GM12878 (cell line): ENCODE measurements around the gene MTMR3. TPM values are rescaled to one million over a fixed set of nuclear protein-coding genes. Genes with fewer than 3 reads are reported as not detected.

Experiments
- ATAC-seq: fragments of 200-7000 bp; cut with Tn5 transposase; 3 replicates; pipeline ENCODE4 v1.9.1; 2020; ENCODE audit warnings: mild to moderate bottlenecking, moderate library complexity
- BruUV-seq: library from RNA; stranded (reverse); fragments of 400-500 nt; replicated peaks from 2 replicates; lab custom pipeline; 2021; lab: Mats Ljungman, UMichigan
- CTCF ChIA-PET: fragments of 300-600 bp; sonication (Branson Sonifier 250); formaldehyde crosslinking; extraction: SDS; loops from one replicate; lab custom pipeline; 2021; ENCODE audit warnings: inconsistent platforms; lab: Yijun Ruan, JAX
- POLR2A ChIA-PET: fragments of 350-600 bp; formaldehyde crosslinking; extraction: SDS; loops from one replicate; lab custom pipeline; 2021; ENCODE audit warnings: inconsistent platforms; lab: Charles Lee
- RAD21 ChIA-PET: fragments of 300-600 bp; sonication (Branson Sonifier 250); formaldehyde crosslinking; loops from one replicate; lab custom pipeline; 2023; ENCODE audit warnings: antibody characterized with exemption; ENCODE audit not compliant: unreplicated experiment; lab: Charles Lee
- SMC1A ChIA-PET: fragments of 300-600 bp; sonication (Branson Sonifier 250); formaldehyde crosslinking; loops from one replicate; lab custom pipeline; 2023; ENCODE audit not compliant: unreplicated experiment, uncharacterized antibody; lab: Charles Lee
- DNase-seq: peaks from one replicate; pipeline ENCODE4 v3.0.0-alpha.2; 2011; ENCODE audit warnings: low read depth, low spot score
- FAIRE-seq: peaks from 3 replicates; lab custom pipeline; 2011; peaks lifted over from hg19 to GRCh38; lab: Jason Lieb, UNC
- H2AFZ ChIP-seq: 2 replicates; pipeline ENCODE4 v1.6.0; 2011; ENCODE audit warnings: low read depth, low read length, control low read depth; ENCODE audit not compliant: control insufficient read depth
- H3K27ac ChIP-seq: 2 replicates; pipeline ENCODE4 v1.5.1; 2011; ENCODE audit warnings: control low read depth; ENCODE audit not compliant: control insufficient read depth, insufficient read depth
- H3K27me3 ChIP-seq, 2 experiments: replicated peaks in 1 of 2; 2 replicates each; pipeline versions ENCODE4 v1.6.0 to v1.6.1; 2011; ENCODE audit warnings: low read length in 1 of 2; ENCODE audit not compliant: control insufficient read depth in 2 of 2, insufficient read depth in 2 of 2
- H3K36me3 ChIP-seq, 2 experiments: 2 replicates each; pipeline ENCODE4 v1.5.1; 2011; ENCODE audit warnings: low read length in 1 of 2; ENCODE audit not compliant: control insufficient read depth in 2 of 2, insufficient read depth in 2 of 2
- H3K4me1 ChIP-seq: 2 replicates; pipeline ENCODE4 v1.6.1; 2011; ENCODE audit warnings: mild to moderate bottlenecking, low read length, moderate library complexity, mixed read lengths; ENCODE audit not compliant: control insufficient read depth, insufficient read depth
- H3K4me2 ChIP-seq: 2 replicates; pipeline ENCODE4 v1.6.0; 2011; ENCODE audit warnings: control low read depth; ENCODE audit not compliant: control insufficient read depth, insufficient read depth
- H3K4me3 ChIP-seq: fragments of 200-600 bp; sonication (generic); 2 replicates; pipeline ENCODE4 v1.5.1; 2016
- H3K79me2 ChIP-seq: 2 replicates; pipeline ENCODE4 v1.6.0; 2011; ENCODE audit warnings: low read length; ENCODE audit not compliant: control insufficient read depth, insufficient read depth
- H3K9ac ChIP-seq: 2 replicates; pipeline ENCODE4 v1.8.0; 2011; ENCODE audit warnings: low read length, control low read depth, mixed read lengths; ENCODE audit not compliant: control insufficient read depth, insufficient read depth
- H3K9me3 ChIP-seq: replicated peaks from 3 replicates; pipeline ENCODE4 v1.5.1; 2011; ENCODE audit warnings: mild to moderate bottlenecking, low read length; ENCODE audit not compliant: control insufficient read depth, insufficient read depth
- H4K20me1 ChIP-seq: 2 replicates; pipeline ENCODE4 v1.6.0; 2011; ENCODE audit not compliant: control insufficient read depth, insufficient read depth
- BCL11A ChIP-seq: IDR thresholded peaks from 2 replicates; pipeline ENCODE4 v1.6.1; 2011; ENCODE audit warnings: low read depth, low read length
- BHLHE40 ChIP-seq, 2 experiments: fragments of 450-650 bp in 1 of 2; IDR thresholded peaks; 2 replicates each; pipeline ENCODE4 v1.6.1; 2011 to 2017; ENCODE audit warnings: low read depth in 2 of 2, borderline replicate concordance in 1 of 2, improper control_type of control experiment in 1 of 2, low read length in 1 of 2, mild to moderate bottlenecking in 1 of 2
- CREM ChIP-seq: IDR thresholded peaks from 2 replicates; pipeline ENCODE4 v1.6.1; 2014; ENCODE audit warnings: antibody characterized with exemption, low read depth
- ESRRA ChIP-seq: IDR thresholded peaks from 2 replicates; pipeline ENCODE4 v1.6.1; 2012; ENCODE audit warnings: mild to moderate bottlenecking, low read length, improper control_type of control experiment
- FOXM1 ChIP-seq: IDR thresholded peaks from 2 replicates; pipeline ENCODE4 v1.6.1; 2012; ENCODE audit warnings: low read depth, mild to moderate bottlenecking, inconsistent platforms, low read length, moderate library complexity
- LARP7 ChIP-seq: fragments of 450-650 bp; IDR thresholded peaks from 2 replicates; pipeline ENCODE4 v1.6.1; 2017; ENCODE audit warnings: mild to moderate bottlenecking
- NFYA ChIP-seq: IDR thresholded peaks from 2 replicates; pipeline ENCODE4 v1.6.1; 2011; ENCODE audit warnings: low read depth, mild to moderate bottlenecking, low read length, improper control_type of control experiment, borderline replicate concordance
- NKRF ChIP-seq: fragments of 450-650 bp; conservative IDR thresholded peaks from 2 replicates; pipeline ENCODE4 v1.6.1; 2017; ENCODE audit warnings: mild to moderate bottlenecking, moderate library complexity
- POLR2A ChIP-seq: IDR thresholded peaks from 2 replicates; pipeline ENCODE4 v1.6.1; 2011; ENCODE audit warnings: low read depth, mild to moderate bottlenecking, low read length
- REST ChIP-seq: IDR thresholded peaks from 2 replicates; pipeline ENCODE4 v1.6.1; 2012; ENCODE audit warnings: mild to moderate bottlenecking, low read depth, low read length
- SMARCA5 ChIP-seq: fragments of 450-650 bp; IDR thresholded peaks from 2 replicates; pipeline ENCODE4 v1.6.1; 2017; ENCODE audit warnings: mild to moderate bottlenecking
- SREBF1 ChIP-seq: IDR thresholded peaks from 2 replicates; pipeline ENCODE4 v1.6.1; 2012; ENCODE audit warnings: mild to moderate bottlenecking, low read length
- SREBF2 ChIP-seq: IDR thresholded peaks from 2 replicates; pipeline ENCODE4 v1.6.1; 2012; ENCODE audit warnings: mild to moderate bottlenecking, low read length
- WGBS: methylation state at CpG from one replicate; pipeline ENCODE4 v1.1.6; 2016; ENCODE audit warnings: low lambda C conversion rate; ENCODE audit not compliant: insufficient replicate concordance, insufficient coverage; ENCODE audit errors: missing lambda C conversion rate; 5-methylcytosine and 5-hydroxymethylcytosine counted together
- in situ Hi-C: fragments of 300-500 bp; cut with MboI; formaldehyde crosslinking; loops from 9 replicates; pipeline ENCODE4 v1.14.3; 2018; ENCODE audit warnings: mixed read lengths
- intact Hi-C: fragments of 100-400 bp; cut with micrococcal nuclease; formaldehyde crosslinking; loops from one replicate; pipeline ENCODE4 v1.14.2; 2022; ENCODE audit not compliant: unreplicated experiment
- polyA plus RNA-seq, 11 experiments: library from polyadenylated mRNA; depleted of rRNA in 4 of 11; unstranded in 6 of 11; stranded (reverse) in 5 of 11; fragments of >200 nt; fragmentation: Nextera tagmentation in 4 of 11; fragmentation: Illumina TruSeq in 1 of 11; extraction: Ambion mirVana in 4 of 11; extraction: Trizol in 1 of 11; gene quantifications; 1 replicate in 1 of 11; 2 replicates in 10 of 11; pipeline versions ENCODE4 v1.2.1 to v1.2.3, GENCODE V29; 2011 to 2016; ENCODE audit warnings: inconsistent platforms in 2 of 11, missing spikeins in 2 of 11, low read depth in 1 of 11
- total RNA-seq, 4 experiments: library from RNA; depleted of rRNA in 3 of 4; stranded (reverse); fragments of >200 nt in 3 of 4; fragmentation: Illumina TruSeq in 1 of 4; extraction: Trizol in 1 of 4; gene quantifications; 2 replicates each; pipeline versions ENCODE4 v1.2.1 to v1.2.3, GENCODE V29; 2013 to 2021
- TF ChIP-seq, protein P1 (sequence below): fragments of 450-650 bp; IDR thresholded peaks from 2 replicates; pipeline ENCODE4 v1.6.1; 2016; ENCODE audit warnings: mild to moderate bottlenecking, moderate library complexity, borderline replicate concordance

MTMR3 gene
- total and polyA plus RNA-seq, 10 of the 15 experiments (the other 5 are each of a cell fraction or from before 2014, with no cell fraction given): 1.4 to 23.7 (median 10.6) TPM

DNA sequence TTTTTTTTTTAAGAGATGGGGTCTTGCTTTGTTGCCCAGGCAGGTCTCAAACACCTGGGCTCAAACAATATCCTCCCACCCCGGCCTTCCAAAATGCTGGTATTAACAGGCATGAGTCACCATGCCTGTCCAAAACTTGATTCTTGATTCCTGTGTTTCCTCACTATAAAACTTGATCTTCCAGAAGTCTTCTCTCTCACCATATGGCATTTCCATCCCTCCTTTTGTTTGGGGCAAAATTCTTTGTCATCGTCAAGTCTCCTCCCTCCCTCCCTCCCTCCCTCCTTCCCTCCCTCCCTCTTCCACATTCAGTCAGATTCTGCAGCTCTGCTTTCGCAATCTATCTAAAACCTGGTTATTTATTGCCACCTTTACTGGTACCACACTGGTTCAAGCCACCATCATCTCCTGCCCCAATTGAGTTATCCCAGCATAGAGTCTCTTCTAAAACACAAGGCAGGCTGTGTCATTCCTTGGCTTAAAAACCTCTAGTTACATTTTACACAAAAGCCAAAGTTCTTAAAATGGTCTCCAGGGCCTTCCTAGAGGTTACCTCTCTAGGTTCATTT lies 132.3 kb downstream of the MTMR3 start (continued):
- TF ChIP-seq BCL11A: no peak
- TF ChIP-seq POLR2A: no peak

DNA sequence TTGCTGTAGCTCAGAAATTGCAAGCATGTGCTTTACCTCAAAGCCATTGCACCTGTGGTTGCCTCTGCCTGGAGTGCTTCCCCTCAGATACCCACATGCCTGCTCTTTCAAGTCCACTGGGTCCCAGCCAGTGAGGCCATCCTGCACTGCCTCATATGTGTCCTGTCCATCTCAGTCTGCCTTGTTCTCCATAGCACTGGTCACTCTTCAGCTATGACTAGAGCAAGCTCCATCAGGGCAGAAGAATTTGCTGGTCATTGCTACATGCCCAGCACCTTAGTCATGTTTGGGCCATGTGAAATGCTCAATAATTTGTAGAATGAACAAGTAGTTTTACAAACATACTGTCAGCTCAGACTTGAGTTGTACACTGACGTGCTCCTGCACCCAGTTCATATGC lies 132.9 kb downstream of the MTMR3 start:
- H3K4me1 ChIP-seq: no peaks in the 10 kb centered on the region
- BruUV-seq: no TSS peak
- no peak for TF ChIP-seq ESRRA
- no peak for TF ChIP-seq SREBF2
- no peak for TF ChIP-seq SMARCA5
- TF ChIP-seq, protein P1, sequence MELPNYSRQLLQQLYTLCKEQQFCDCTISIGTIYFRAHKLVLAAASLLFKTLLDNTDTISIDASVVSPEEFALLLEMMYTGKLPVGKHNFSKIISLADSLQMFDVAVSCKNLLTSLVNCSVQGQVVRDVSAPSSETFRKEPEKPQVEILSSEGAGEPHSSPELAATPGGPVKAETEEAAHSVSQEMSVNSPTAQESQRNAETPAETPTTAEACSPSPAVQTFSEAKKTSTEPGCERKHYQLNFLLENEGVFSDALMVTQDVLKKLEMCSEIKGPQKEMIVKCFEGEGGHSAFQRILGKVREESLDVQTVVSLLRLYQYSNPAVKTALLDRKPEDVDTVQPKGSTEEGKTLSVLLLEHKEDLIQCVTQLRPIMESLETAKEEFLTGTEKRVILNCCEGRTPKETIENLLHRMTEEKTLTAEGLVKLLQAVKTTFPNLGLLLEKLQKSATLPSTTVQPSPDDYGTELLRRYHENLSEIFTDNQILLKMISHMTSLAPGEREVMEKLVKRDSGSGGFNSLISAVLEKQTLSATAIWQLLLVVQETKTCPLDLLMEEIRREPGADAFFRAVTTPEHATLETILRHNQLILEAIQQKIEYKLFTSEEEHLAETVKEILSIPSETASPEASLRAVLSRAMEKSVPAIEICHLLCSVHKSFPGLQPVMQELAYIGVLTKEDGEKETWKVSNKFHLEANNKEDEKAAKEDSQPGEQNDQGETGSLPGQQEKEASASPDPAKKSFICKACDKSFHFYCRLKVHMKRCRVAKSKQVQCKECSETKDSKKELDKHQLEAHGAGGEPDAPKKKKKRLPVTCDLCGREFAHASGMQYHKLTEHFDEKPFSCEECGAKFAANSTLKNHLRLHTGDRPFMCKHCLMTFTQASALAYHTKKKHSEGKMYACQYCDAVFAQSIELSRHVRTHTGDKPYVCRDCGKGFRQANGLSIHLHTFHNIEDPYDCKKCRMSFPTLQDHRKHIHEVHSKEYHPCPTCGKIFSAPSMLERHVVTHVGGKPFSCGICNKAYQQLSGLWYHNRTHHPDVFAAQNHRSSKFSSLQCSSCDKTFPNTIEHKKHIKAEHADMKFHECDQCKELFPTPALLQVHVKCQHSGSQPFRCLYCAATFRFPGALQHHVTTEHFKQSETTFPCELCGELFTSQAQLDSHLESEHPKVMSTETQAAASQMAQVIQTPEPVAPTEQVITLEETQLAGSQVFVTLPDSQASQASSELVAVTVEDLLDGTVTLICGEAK: no peak
- no peak for TF ChIP-seq CREM
- TF ChIP-seq BHLHE40 (IDR thresholded peaks at IDR 0.05; ENCODE audit: borderline replicate concordance in 1 of 2, low read depth in 2 of 2, low read length in 1 of 2): no peak
- no peak for TF ChIP-seq FOXM1
- TF ChIP-seq SREBF1: no peak
- TF ChIP-seq REST: no peak
- TF ChIP-seq NKRF: no peak
- no peak for TF ChIP-seq NFYA
- no peak for TF ChIP-seq LARP7
- TF ChIP-seq, all 136 proteins: peak for 0
- Histone ChIP-seq H4K20me1 (no peaks in the 10 kb centered on the region; the same call in 1 of the 2 replicates), H2AFZ (no peak overlapping the region), H3K27ac (no peak overlapping the region), H3K79me2 (no peaks in the 10 kb centered on the region), H3K36me3 (peaks cover 11 to 15% of the 10 kb centered on the region in 2 experiments), H3K9me3 (no peaks in the 10 kb centered on the region), H3K9ac (no peak overlapping the region), H3K4me3 (no peak overlapping the region), H3K4me2 (no peak overlapping the region), H3K27me3 (no peaks in the 10 kb centered on the region)
- CTCF ChIA-PET: interaction anchor here (1.1 to 1.9 kb wide), 2 partner anchors 19 to 390 kb away, joined by 3 to 4 read pairs; no protein-coding TSS in a partner anchor
- in situ Hi-C loops: no loop called here
- POLR2A ChIA-PET: no interaction called here
- WGBS: 95% methylated on average over 1 of the region's 1 CpG
- SMC1A ChIA-PET: interaction anchor here (3.1 kb wide), 1 partner anchor 10 kb away, joined by 14 read pairs; no protein-coding TSS in a partner anchor
- intact Hi-C loops: no loop called here
- ATAC-seq (no peak), DNase-seq (no peak), FAIRE-seq (no peak)
- RAD21 ChIA-PET: no interaction called here
